Activated CD4-positive, alpha-beta T cell treated with anti-CD3 and anti-CD28 coated beads for 48 hours (primary cell): ENCODE measurements around the gene TBC1D2.

ENCODE experiments used
- DNase-seq: peaks from one replicate; pipeline ENCODE4 v3.0.0-alpha.2; 2020

Gene TBC1D2

DNA sequence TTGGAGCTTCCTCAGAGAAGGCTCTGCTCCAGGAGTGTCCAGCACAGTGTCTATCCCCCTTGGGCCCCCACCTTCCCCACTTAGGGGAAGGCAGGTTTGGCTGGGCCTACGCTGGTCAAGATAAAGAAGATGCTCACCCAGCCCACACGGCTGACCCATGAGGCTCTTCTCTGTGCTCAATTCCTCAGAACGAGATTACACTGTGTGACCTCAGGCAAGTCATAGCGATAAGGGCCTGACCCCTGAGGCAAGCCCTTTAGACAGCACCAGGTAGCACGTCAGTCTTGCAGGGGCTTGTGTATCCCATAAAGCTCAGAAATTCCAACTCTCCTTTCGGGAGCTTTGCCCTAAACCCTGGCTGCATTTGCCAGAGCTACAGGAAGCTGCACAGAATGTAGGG lies 95.7 kb downstream of the TBC1D2 start:
- DNase-seq: no peak

DNA sequence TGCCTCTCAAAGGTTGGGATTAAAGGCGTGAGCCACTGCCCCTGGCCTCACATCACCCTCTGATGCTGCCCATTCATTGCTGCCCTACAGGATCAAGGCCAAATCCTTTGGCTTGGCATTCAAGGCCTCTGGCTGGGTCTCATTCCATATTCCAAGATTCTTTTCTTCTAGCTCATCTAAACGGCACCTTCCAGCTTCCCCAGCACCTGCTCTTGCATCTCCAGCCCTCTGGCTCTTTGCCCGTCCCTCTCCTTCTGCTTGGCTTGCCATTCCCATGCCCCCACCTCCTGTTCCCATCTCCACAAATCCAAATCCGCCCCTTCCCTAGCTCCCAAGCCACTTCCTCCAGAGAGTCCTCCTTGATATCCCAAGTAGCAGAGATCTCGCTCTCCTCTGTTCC lies 96.1 kb downstream of the TBC1D2 start:
- DNase-seq: no peak

DNA sequence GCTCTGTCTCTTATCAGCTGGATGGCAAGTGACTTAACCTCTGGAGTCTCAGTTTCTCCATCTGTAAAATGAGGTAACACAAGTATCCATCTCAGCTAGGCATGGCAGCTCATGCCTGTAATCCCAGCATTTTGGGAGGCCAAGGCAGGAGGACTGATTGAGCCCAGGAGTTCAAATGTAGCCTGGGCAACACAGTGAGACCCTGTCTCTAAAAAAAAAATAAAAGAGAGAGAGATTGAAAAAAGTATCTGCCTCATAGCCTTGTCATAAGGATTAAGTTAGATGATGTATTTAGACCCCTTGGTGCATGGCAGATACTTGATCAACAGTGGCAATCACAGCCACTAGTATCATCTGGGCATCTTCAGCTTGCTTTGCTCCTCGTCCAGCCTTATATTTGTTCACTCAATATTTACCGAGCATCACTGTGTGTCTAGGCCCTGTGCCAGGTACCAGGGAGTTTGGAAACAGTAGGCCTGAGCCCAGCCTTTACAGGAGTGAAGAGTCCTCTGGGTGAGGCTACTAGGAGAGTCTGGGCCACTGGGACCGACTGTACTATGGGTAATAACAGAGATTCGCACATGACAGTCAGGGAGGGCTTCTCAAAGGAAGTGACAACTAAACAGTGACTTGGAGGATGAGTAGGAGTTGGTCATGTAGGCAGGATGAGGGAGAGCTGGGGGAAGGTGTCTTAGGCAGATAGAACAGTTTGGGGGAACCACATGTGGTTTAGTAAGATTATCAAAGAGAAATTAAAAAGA lies 97.2 kb downstream of the TBC1D2 start:
- DNase-seq: no peak

DNA sequence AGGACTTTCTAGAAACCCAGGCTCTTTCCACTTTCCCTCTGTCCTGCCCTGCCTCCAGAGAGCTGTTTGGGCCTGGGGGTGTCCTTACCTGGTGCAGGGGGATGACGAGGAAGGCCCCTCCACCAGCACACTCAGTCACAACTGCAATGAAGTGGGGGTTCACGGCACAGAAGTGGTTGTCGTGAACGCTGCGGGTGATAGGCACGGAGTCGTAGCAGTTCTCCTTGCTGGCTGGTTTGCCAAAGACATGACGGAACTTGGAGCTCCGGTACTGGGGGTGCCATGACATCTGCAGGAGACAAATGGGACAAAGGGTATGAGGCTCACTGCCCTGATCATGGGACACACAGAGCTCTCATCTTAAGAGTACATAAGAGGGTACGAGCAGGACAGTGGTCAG lies 98.1 kb downstream of the TBC1D2 start:
- DNase-seq: no peak

DNA sequence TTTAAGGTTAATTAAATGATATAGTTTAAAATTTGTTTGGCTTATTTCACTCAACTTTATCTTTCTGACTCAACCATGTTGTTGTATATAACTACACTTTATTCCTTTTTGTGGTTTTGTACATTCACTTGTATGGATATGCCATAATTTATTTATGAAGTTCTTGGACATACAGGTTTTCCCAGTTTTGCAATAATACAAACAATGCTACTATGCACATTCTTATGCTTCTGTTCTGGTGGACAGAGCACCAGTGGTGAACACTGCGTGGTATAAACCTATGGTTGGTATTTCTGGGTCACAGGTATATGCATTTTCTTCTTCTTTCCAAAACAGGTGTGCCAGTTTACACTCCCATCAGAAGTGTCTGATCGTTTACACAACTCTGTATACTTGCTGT lies 100.8 kb downstream of the TBC1D2 start:
- no peak for DNase-seq

DNA sequence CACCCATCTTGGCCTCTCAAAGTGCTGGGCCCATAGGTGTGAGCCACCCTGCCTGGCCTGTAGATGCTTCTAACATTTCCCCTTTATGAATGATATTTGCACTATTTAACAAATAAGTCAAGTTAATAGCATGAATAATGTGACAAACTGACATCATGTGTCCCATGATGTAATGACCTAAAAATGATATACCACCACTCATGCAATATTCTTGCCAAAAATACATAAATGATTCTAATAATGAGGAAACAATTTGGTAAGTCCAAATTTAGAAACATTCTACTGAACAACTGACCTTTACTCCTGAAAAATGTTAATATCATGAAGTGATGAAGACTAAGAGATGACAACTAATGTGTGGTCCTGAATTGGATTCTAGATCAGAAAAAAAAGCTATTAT lies 102.9 kb downstream of the TBC1D2 start:
- DNase-seq: no peak

DNA sequence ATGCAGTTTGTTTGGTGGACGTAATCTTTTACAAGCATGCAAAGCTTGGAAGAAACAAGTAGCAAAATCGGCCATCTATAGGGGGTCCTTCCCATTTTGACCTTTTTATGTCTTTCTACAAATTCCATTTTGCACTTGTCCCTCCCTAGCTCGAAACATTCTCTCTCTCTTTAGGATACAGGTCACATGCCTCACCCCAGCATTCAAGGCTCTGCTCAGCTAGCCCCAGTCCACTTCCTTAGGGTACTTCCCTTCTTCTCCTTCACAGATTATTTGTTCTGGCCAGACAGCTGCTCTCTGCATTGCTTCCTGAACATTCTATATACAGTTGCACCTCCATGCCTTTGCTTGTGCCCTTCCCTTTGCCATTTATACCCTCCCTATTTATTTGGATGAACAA lies 104.7 kb downstream of the TBC1D2 start:
- DNase-seq: no peak

DNA sequence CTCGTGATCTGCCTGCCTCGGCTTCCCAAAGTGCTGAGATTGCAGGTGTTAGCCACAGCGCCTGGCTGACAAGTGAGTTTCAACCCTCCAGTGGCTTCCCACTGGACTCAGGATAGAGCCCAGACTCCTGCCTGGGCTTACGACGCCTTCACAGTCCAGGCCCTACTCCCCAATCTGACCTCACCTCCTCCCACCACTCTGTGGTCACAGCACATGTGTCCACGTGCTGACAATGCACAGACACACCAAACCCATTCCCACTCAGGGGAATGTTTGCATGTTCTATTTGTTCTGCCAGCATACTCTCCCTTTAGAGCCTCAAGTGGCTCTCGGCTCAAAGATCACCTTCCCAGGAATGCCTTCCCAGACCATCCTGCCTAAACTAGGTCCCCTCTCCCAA lies 105.3 kb downstream of the TBC1D2 start:
- DNase-seq: no peak

DNA sequence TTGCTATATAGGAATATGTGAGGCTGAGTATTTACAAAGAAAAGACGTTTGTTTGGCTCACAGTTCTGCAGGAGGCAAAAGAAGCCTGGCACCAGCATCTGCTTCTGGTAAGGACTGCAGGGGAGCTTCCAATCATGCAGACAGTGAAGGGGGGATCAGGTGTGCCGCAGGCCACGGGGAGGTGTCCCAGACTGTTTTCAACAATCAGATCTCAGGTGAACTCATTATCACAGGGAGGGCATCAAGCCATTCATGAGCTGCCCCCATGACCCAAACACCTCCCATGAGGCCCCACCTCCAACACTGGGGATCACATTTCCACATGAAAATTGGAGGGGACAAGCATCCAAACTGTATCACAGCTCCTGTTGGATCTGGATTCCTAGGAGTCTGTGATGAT lies 106.0 kb downstream of the TBC1D2 start:
- DNase-seq: no peak
